ENCODE results near the gene CDK17. TPM values are rescaled to one million over a fixed set of nuclear protein-coding genes. Genes with fewer than 3 reads are reported as not detected.
A peak's percentile ranks its signal among the peaks of the same experiment; 100 is the strongest.
"Not testable (repeated sequence)": the region's sequence is repeated elsewhere in the genome, so short reads cannot be mapped to it uniquely, and the experiment has no call there.

The CDK17 gene
- total RNA-seq, 1 donor from 2014 or later: 46.7 TPM

DNA sequence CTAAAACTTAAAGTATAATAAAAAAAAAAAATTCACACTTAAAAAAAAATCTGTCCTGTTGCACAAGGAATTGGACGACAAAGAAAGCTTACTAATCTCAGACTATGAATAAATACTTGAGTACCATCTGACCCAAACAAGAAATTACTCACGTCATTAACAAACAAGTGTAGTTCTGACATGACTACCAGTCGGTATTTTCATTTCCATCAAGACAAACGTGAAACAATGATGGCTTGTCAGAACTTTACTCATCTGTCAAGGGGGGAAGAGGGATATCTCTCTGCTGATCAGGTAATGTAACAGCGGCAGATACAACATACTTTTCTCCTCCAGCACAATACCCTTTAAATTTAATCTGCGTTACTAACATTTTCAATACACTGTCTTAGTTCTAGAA lies 78.3 kb downstream of the CDK17 start:
- peaks cover 3% of the 10 kb centered on the region for H3K9me3 Mint-ChIP-seq (ENCODE audit: unreplicated experiment)
- TF ChIP-seq, protein P1, sequence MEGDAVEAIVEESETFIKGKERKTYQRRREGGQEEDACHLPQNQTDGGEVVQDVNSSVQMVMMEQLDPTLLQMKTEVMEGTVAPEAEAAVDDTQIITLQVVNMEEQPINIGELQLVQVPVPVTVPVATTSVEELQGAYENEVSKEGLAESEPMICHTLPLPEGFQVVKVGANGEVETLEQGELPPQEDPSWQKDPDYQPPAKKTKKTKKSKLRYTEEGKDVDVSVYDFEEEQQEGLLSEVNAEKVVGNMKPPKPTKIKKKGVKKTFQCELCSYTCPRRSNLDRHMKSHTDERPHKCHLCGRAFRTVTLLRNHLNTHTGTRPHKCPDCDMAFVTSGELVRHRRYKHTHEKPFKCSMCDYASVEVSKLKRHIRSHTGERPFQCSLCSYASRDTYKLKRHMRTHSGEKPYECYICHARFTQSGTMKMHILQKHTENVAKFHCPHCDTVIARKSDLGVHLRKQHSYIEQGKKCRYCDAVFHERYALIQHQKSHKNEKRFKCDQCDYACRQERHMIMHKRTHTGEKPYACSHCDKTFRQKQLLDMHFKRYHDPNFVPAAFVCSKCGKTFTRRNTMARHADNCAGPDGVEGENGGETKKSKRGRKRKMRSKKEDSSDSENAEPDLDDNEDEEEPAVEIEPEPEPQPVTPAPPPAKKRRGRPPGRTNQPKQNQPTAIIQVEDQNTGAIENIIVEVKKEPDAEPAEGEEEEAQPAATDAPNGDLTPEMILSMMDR (IDR thresholded peaks at IDR 0.05; ENCODE audit: partially characterized antibody, unreplicated experiment): no peak
- DNase-seq: no peak
- H3K4me3 Mint-ChIP-seq (ENCODE audit: unreplicated experiment): no peak overlapping the region
- H3K27ac Mint-ChIP-seq (ENCODE audit: unreplicated experiment): no peak overlapping the region
- H3K36me3 Mint-ChIP-seq (ENCODE audit: unreplicated experiment): peaks cover 12% of the 10 kb centered on the region
- no peaks in the 10 kb centered on the region for H3K4me1 Mint-ChIP-seq (ENCODE audit: low read depth, unreplicated experiment)
- no peaks in the 10 kb centered on the region for H3K27me3 Mint-ChIP-seq (ENCODE audit: unreplicated experiment)

DNA sequence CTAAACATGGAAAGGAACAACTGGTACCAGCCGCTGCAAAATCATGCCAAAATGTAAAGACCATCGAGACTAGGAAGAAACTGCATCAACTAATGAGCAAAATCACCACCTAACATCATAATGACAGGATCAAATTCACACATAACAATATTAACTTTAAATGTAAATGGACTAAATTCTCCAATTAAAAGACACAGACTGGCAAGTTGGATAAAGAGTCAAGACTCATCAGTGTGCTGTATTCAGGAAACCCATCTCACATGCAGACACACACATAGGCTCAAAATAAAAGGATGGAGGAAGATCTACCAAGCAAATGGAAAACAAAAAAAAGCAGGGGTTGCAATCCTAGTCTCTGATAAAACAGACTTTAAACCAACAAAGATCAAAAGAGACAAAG lies 82.4 kb downstream of the CDK17 start:
- not testable (repeated sequence) for H3K27ac Mint-ChIP-seq (ENCODE audit: unreplicated experiment); H3K4me3 Mint-ChIP-seq (ENCODE audit: unreplicated experiment); H3K27me3 Mint-ChIP-seq (ENCODE audit: unreplicated experiment); H3K9me3 Mint-ChIP-seq (ENCODE audit: unreplicated experiment); DNase-seq; H3K4me1 Mint-ChIP-seq (ENCODE audit: low read depth, unreplicated experiment); H3K36me3 Mint-ChIP-seq (ENCODE audit: unreplicated experiment)

DNA sequence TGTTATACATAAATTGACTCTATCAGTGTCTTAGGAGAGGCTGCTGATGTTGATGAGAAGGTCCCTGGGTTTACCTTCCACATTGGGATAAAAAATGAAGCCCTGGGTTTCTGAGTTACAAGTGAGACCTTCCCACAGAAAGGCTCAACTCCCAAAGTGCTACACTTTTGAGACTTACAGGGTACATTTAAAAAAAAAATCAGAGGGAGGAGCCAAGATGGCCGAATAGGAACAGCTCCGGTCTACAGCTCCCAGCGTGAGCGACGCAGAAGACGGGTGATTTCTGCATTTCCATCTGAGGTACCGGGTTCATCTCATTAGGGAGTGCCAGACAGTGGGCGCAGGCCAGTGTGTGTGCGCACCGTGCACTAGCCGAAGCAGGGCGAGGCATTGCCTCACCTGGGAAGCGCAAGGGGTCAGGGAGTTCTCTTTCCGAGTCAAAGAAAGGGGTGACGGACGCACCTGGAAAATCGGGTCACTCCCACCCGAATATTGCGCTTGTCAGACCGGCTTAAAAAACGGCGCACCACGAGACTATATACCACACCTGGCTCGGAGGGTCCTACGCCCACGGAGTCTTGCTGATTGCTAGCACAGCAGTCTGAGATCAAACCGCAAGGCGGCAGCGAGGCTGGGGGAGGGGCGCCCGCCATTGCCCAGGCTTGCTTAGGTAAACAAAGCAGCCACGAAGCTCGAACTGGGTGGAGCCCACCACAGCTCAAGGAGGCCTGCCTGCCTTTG lies 84.3 kb downstream of the CDK17 start:
- not testable (repeated sequence) for H3K36me3 Mint-ChIP-seq (ENCODE audit: unreplicated experiment); H3K27me3 Mint-ChIP-seq (ENCODE audit: unreplicated experiment); H3K4me1 Mint-ChIP-seq (ENCODE audit: low read depth, unreplicated experiment); H3K9me3 Mint-ChIP-seq (ENCODE audit: unreplicated experiment); DNase-seq
- peak overlapping the region; percentile 96 for H3K27ac Mint-ChIP-seq (ENCODE audit: unreplicated experiment)
- peak overlapping the region; percentile 88 for H3K4me3 Mint-ChIP-seq (ENCODE audit: unreplicated experiment)

DNA sequence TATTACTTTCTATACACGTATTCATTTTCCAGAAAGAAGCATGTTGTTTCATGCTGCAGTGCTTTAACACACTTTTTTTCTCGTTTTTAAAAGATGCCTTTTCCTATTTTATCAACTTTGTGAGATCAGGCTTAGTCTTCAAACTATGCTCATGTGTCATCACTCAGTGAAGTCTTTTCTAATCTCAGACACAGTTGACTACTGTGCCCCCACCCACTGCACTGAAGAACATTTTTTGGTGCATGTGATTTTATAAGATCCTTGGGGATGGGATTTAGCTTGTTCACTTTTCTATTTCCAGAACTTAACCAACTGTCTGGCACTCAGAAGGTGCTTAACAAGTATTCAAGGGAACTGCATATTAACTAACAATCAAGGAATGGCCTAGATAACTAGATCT lies 85.5 kb downstream of the CDK17 start:
- TF ChIP-seq, protein P1 (IDR thresholded peaks at IDR 0.05; ENCODE audit: partially characterized antibody, unreplicated experiment): no peak
- no peak overlapping the region for H3K27ac Mint-ChIP-seq (ENCODE audit: unreplicated experiment)
- H3K4me1 Mint-ChIP-seq (ENCODE audit: low read depth, unreplicated experiment): no peaks in the 10 kb centered on the region
- H3K4me3 Mint-ChIP-seq (ENCODE audit: unreplicated experiment): no peak overlapping the region
- H3K27me3 Mint-ChIP-seq (ENCODE audit: unreplicated experiment): peaks cover 4% of the 10 kb centered on the region
- H3K36me3 Mint-ChIP-seq (ENCODE audit: unreplicated experiment): no peaks in the 10 kb centered on the region
- H3K9me3 Mint-ChIP-seq (ENCODE audit: unreplicated experiment): peaks cover 6% of the 10 kb centered on the region
- no peak for DNase-seq

DNA sequence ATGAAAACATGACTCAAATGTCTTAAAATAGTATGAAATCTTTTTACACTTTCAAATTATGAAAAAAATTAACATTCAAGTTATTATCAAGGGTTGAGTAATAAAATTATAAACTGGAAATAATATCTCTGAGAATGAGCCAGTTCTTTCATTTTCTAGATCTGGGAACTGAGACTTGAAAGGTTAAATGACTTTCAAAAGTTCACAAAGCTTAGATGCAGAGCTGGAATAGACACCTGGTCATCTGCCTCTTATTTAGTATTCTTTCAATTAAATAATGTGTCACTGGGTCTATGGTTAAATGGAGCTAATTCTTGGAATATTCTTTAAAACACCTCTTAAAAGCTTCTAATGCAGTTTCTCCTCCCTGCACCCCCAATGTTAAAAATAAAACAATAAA lies 86.6 kb downstream of the CDK17 start:
- H3K27me3 Mint-ChIP-seq (ENCODE audit: unreplicated experiment): peaks cover 4% of the 10 kb centered on the region
- H3K9me3 Mint-ChIP-seq (ENCODE audit: unreplicated experiment): peaks cover 6% of the 10 kb centered on the region
- H3K4me1 Mint-ChIP-seq (ENCODE audit: low read depth, unreplicated experiment): no peaks in the 10 kb centered on the region
- H3K4me3 Mint-ChIP-seq (ENCODE audit: unreplicated experiment): no peak overlapping the region
- H3K36me3 Mint-ChIP-seq (ENCODE audit: unreplicated experiment): no peaks in the 10 kb centered on the region
- H3K27ac Mint-ChIP-seq (ENCODE audit: unreplicated experiment): no peak overlapping the region
- no peak for DNase-seq
- TF ChIP-seq, protein P1 (IDR thresholded peaks at IDR 0.05; ENCODE audit: partially characterized antibody, unreplicated experiment): no peak

DNA sequence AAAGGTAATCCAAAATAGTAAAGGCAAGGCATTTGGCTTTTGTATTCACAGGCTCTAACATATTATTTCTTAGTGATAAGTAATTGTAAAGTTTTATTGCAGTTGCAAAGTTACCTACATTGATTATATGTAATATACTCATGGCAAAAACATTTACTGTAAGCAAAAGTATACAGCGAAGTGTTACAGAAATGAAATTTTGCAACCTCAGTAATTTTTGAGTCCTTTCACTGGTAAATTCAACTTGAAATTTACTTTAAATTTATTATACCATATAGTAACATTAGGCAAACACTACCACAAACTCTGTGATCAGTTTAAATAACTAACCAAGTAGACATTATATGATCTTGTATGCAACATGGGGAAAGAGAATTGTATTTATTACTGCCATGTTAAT lies 89.0 kb downstream of the CDK17 start:
- no peak for DNase-seq
- TF ChIP-seq, protein P1 (IDR thresholded peaks at IDR 0.05; ENCODE audit: partially characterized antibody, unreplicated experiment): no peak
- no peak overlapping the region for H3K4me3 Mint-ChIP-seq (ENCODE audit: unreplicated experiment)
- peaks cover 4% of the 10 kb centered on the region for H3K9me3 Mint-ChIP-seq (ENCODE audit: unreplicated experiment)
- H3K36me3 Mint-ChIP-seq (ENCODE audit: unreplicated experiment): no peaks in the 10 kb centered on the region
- no peaks in the 10 kb centered on the region for H3K4me1 Mint-ChIP-seq (ENCODE audit: low read depth, unreplicated experiment)
- peaks cover 4% of the 10 kb centered on the region for H3K27me3 Mint-ChIP-seq (ENCODE audit: unreplicated experiment)
- no peak overlapping the region for H3K27ac Mint-ChIP-seq (ENCODE audit: unreplicated experiment)

All from glutamatergic neuron (in vitro differentiated cells).